ENCODE measurements around the gene C2orf69. TPM values are rescaled to one million over a fixed set of nuclear protein-coding genes. Genes with fewer than 3 reads are reported as not detected.

The C2orf69 gene
- total and polyA plus RNA-seq, 2 of the 13 experiments (the other 11 are each of a cell fraction or from before 2014, with no cell fraction given), result 4.8 to 19.3 TPM

- no peak for TF ChIP-seq USF2 (IDR thresholded peaks at IDR 0.05; ENCODE audit: low read depth, low read length)
- TF ChIP-seq USF2 (CRISPR knock-in tag; IDR thresholded peaks at IDR 0.05; ENCODE audit: borderline replicate concordance), result no peak
- TF ChIP-seq ZNF34 (CRISPR knock-in tag; IDR thresholded peaks at IDR 0.05; ENCODE audit: borderline replicate concordance), result 0 out of 2 replicates have a peak, but pooled peaks have one; percentile 7
- 0 out of 2 replicates have a peak, but pooled peaks have one; percentile 34 for TF ChIP-seq NAIF1 (CRISPR knock-in tag; IDR thresholded peaks at IDR 0.05; ENCODE audit: borderline replicate concordance)
- TF ChIP-seq ZNF792 (CRISPR knock-in tag; IDR thresholded peaks at IDR 0.05), result no peak
- no peak for TF ChIP-seq ZBTB1 (CRISPR knock-in tag; IDR thresholded peaks at IDR 0.05; ENCODE audit: borderline replicate concordance)
- no peak for TF ChIP-seq ZNF552 (CRISPR knock-in tag; IDR thresholded peaks at IDR 0.05; ENCODE audit: borderline replicate concordance)
- TF ChIP-seq ARNTL (CRISPR knock-in tag; IDR thresholded peaks at IDR 0.05), result 0 out of 2 replicates have a peak, but pooled peaks have one; percentile 12
- peak; percentile 4; the same call in 1 of the 2 replicates for TF ChIP-seq ZNF124 (CRISPR knock-in tag; IDR thresholded peaks at IDR 0.05)
- 0 out of 2 replicates have a peak, but pooled peaks have one; percentile 5 for TF ChIP-seq ZNF317 (CRISPR knock-in tag; IDR thresholded peaks at IDR 0.05)
- TF ChIP-seq ZNF333 (CRISPR knock-in tag; IDR thresholded peaks at IDR 0.05; ENCODE audit: borderline replicate concordance), result no peak
- TF ChIP-seq PPARG (CRISPR knock-in tag; conservative IDR thresholded peaks at IDR 0.05), result 0 out of 2 replicates have a peak, but pooled peaks have one; percentile 2
- no peak for TF ChIP-seq ZNF883 (CRISPR knock-in tag; IDR thresholded peaks at IDR 0.05; ENCODE audit: not compliant biosample characterization)
- TF ChIP-seq ZNF225 (CRISPR knock-in tag; IDR thresholded peaks at IDR 0.05), result no peak
- TF ChIP-seq HES4 (CRISPR knock-in tag; IDR thresholded peaks at IDR 0.05; ENCODE audit: borderline replicate concordance), result no peak
- no peak for TF ChIP-seq ZNF235 (CRISPR knock-in tag; IDR thresholded peaks at IDR 0.05; ENCODE audit: borderline replicate concordance)
- 0 out of 2 replicates have a peak, but pooled peaks have one; percentile 2 for TF ChIP-seq ELF4 (CRISPR knock-in tag; IDR thresholded peaks at IDR 0.05; ENCODE audit: borderline replicate concordance)
- no peak for TF ChIP-seq KDM6A (CRISPR knock-in tag; IDR thresholded peaks at IDR 0.05; ENCODE audit: low read depth)
- no peak for TF ChIP-seq ATF6 (CRISPR knock-in tag; conservative IDR thresholded peaks at IDR 0.05)
- 0 out of 2 replicates have a peak, but pooled peaks have one; percentile 74 for TF ChIP-seq ZNF260 (CRISPR knock-in tag; IDR thresholded peaks at IDR 0.05; ENCODE audit: borderline replicate concordance, low read depth)
- no peak for TF ChIP-seq ZNF567 (CRISPR knock-in tag; IDR thresholded peaks at IDR 0.05; ENCODE audit: borderline replicate concordance)
- 0 out of 2 replicates have a peak, but pooled peaks have one; percentile 12 for TF ChIP-seq ZNF224 (CRISPR knock-in tag; IDR thresholded peaks at IDR 0.05)
- no peak for TF ChIP-seq CC2D1A (CRISPR knock-in tag; IDR thresholded peaks at IDR 0.05)
- no peak for TF ChIP-seq CHCHD3 (CRISPR knock-in tag; IDR thresholded peaks at IDR 0.05)
These were observed 598 bp upstream of the C2orf69 start (continued) for GRCh38 chr2:199910338-199911051.

All from HepG2 (cell line).